Measurements from ENCODE around the gene PLEKHG3. TPM values are rescaled to one million over a fixed set of nuclear protein-coding genes. Genes with fewer than 3 reads are reported as not detected.

The PLEKHG3 gene
- total and polyA plus RNA-seq, 10 of the 15 experiments (the other 5 are each of a cell fraction or from before 2014, with no cell fraction given): 0.03 to 0.73 (median 0.07) TPM; not detected in 5

DNA sequence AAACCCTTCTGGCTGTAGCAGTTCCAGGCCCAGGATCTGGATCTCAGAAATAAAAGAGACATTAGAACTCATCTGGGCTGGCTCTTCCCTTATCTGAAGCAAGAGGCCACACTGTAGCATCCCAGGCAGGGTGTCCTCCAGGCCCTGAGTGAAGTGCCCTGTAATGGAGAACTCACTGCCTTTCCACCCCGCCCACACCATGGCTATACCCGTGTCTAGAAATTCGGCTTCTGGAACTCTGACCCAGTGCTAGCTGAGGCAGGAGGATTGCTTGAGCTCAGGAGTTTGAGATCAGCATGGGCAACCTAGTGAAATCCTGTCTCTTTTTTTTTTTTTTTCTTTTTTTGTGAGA is 23.5 kb upstream of the PLEKHG3 start (continued):
- TF ChIP-seq, protein P1, sequence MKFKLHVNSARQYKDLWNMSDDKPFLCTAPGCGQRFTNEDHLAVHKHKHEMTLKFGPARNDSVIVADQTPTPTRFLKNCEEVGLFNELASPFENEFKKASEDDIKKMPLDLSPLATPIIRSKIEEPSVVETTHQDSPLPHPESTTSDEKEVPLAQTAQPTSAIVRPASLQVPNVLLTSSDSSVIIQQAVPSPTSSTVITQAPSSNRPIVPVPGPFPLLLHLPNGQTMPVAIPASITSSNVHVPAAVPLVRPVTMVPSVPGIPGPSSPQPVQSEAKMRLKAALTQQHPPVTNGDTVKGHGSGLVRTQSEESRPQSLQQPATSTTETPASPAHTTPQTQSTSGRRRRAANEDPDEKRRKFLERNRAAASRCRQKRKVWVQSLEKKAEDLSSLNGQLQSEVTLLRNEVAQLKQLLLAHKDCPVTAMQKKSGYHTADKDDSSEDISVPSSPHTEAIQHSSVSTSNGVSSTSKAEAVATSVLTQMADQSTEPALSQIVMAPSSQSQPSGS (IDR thresholded peaks at IDR 0.05; ENCODE audit: low read length): no peak
- no peak for TF ChIP-seq EED (IDR thresholded peaks at IDR 0.05; ENCODE audit: low read depth)

DNA sequence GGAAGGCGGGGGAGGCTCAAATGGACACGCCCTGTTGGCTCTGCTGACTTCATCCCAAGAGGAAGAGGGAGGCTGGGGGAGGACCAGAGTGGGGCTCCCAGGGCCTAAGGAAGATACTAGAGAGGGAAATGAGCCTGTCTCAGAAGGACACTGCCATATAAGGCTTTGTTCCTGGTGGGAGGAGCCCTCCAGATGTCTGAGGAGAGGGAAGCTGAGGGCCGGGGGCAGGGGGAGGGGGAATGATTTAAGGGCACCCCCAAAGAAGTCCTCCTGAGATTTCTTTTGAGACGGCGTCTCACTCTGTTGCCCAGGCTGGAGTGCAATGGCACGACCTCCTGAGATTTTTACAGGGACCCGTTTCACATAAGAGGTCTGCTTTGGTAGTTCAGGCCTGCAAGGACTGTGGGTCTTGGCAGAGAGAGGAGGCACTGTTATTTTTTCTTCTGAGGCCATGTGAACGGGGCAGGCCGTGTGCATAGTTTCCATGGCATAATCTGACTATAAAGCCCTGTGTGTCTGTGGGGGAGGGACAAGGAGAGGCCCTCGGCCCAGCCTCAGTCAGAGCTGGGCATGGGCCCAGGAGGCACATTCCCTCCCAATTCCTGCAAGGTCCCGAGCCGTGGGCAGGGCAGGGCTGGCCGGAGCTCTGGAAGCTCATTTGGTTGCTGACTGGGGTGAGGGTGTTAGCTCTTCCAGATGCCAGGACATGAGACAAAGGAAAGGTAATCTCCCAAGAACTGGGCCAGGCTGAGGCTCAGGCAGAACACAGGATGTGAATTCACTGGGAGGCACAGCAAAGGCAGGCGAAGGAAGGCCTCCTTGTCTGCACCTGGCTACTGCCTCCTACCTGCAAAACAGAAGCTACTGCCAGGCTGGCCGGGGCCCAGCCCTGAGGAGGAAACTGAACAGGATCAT is 22.2 kb upstream of the PLEKHG3 start:
- WGBS (ENCODE audit: insufficient coverage, insufficient replicate concordance, low lambda C conversion rate, missing lambda C conversion rate): 62% methylated on average over 15 of the region's 15 CpGs
- H3K4me1 ChIP-seq (ENCODE audit: control insufficient read depth, insufficient read depth, low read length): no peaks in the 10 kb centered on the region
- no peak for ATAC-seq
- H3K36me3 ChIP-seq (ENCODE audit: control insufficient read depth in 2 of 2, insufficient read depth in 2 of 2, low read length in 1 of 2): no peaks in the 10 kb centered on the region
- H3K4me3 ChIP-seq: no peak overlapping the region
- H2AFZ ChIP-seq (ENCODE audit: control insufficient read depth, low read depth, low read length): no peak overlapping the region
- no peak overlapping the region for H3K9ac ChIP-seq (ENCODE audit: control insufficient read depth, insufficient read depth, low read length)
- TF ChIP-seq, protein P2, sequence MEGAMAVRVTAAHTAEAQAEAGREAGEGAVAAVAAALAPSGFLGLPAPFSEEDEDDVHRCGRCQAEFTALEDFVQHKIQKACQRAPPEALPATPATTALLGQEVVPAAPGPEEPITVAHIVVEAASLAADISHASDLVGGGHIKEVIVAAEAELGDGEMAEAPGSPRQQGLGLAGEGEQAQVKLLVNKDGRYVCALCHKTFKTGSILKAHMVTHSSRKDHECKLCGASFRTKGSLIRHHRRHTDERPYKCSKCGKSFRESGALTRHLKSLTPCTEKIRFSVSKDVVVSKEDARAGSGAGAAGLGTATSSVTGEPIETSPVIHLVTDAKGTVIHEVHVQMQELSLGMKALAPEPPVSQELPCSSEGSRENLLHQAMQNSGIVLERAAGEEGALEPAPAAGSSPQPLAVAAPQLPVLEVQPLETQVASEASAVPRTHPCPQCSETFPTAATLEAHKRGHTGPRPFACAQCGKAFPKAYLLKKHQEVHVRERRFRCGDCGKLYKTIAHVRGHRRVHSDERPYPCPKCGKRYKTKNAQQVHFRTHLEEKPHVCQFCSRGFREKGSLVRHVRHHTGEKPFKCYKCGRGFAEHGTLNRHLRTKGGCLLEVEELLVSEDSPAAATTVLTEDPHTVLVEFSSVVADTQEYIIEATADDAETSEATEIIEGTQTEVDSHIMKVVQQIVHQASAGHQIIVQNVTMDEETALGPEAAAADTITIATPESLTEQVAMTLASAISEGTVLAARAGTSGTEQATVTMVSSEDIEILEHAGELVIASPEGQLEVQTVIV (IDR thresholded peaks at IDR 0.05; ENCODE audit: borderline replicate concordance, partially characterized antibody): no peak
- TF ChIP-seq SRF (IDR thresholded peaks at IDR 0.05; ENCODE audit: low read depth in 2 of 2, low read length in 2 of 2): peak; percentile 67 to 87
- TF ChIP-seq SMC3 (IDR thresholded peaks at IDR 0.05; ENCODE audit: borderline replicate concordance, low read length): no peak
- H3K79me2 ChIP-seq (ENCODE audit: control insufficient read depth, insufficient read depth, low read length): no peaks in the 10 kb centered on the region
- intact Hi-C loops (cut with micrococcal nuclease; ENCODE audit: unreplicated experiment): no loop called here
- CTCF ChIA-PET: no interaction called here
- SMC1A ChIA-PET (ENCODE audit: uncharacterized antibody, unreplicated experiment): interaction anchor here (1.2 kb wide), 1 partner anchor 10 kb away, joined by 4 read pairs; no protein-coding TSS in a partner anchor
- FAIRE-seq: no peak
- in situ Hi-C loops (cut with MboI): no loop called here
- no peaks in the 10 kb centered on the region for H4K20me1 ChIP-seq (ENCODE audit: control insufficient read depth, insufficient read depth)
- no TSS peak for BruUV-seq (replicated peaks)
- no peak overlapping the region for H3K27ac ChIP-seq (ENCODE audit: control insufficient read depth, insufficient read depth)
- no peak overlapping the region for H3K4me2 ChIP-seq (ENCODE audit: control insufficient read depth, insufficient read depth)
- POLR2A ChIA-PET: interaction anchor here (0.7 kb wide), 1 partner anchor 112 kb away, joined by 3 read pairs; no protein-coding TSS in a partner anchor
- H3K27me3 ChIP-seq (replicated peaks in 1 of 2; ENCODE audit: control insufficient read depth in 2 of 2, insufficient read depth in 2 of 2, low read length in 1 of 2): no peaks in the 10 kb centered on the region
- DNase-seq (ENCODE audit: low read depth, low spot score): no peak
- RAD21 ChIA-PET (ENCODE audit: unreplicated experiment): no interaction called here
- no peaks in the 10 kb centered on the region; the same call in 2 of the 3 replicates for H3K9me3 ChIP-seq (replicated peaks; ENCODE audit: control insufficient read depth, insufficient read depth, low read length)
